ENCODE measurements around the gene MAPKAPK2.

Gene MAPKAPK2

DNA sequence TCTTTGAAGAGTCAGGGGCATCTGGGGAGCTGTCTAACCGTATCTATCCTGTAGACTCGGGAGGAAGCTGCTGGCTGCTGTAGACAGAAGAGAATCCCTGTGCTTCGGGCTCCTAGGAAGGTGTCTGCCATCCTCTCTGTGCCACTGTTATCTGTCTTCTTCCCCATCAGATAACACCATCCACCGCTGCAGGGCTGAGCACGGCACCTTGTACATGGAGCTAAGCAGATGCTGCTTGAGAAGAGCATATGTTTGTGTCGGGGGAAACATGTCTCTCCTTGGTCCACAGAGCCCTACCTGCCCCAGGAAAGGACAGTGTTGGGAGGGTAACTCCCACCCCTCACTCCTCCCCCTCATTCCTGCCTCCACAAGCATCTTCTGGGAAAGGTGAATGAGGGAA, 1.4 kb upstream of the MAPKAPK2 start:
- DNase-seq (ENCODE audit: low read depth, low spot score): no peak

DNA sequence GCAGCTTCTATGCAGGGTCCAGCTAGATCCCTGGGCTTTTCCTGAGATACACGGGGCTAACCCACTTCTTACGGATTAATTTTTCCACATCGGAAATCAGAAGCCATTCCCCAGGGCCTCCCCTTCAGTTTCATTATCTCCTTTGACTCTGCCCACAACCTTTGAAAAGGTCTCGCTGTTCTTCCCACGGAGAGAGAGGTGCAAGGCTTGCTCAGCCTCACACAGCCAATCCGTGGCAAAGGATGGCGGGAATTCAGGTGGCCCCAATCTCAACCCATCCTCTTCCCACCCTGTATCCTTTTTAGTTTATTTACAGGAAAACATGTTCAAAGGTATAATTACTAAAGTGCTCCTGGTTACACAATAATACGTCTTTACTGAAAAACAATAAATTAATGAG, 702 bp upstream of the MAPKAPK2 start:
- no peak for DNase-seq (ENCODE audit: low read depth, low spot score)

DNA sequence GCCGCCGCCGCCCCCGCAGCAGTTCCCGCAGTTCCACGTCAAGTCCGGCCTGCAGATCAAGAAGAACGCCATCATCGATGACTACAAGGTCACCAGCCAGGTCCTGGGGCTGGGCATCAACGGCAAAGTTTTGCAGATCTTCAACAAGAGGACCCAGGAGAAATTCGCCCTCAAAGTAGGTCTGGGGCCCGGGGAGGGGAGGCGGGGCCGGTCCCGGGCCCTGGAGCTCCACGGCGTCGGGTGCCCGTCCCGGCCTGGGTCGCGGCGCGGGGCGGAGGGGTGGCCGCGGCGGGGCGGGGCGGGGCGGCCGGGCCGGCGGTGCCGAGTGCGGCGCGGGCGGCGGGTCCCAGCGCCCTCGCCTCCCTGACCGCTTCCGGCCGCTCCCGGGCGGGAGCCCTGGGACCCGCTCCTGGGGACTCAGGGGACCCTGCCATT, 646 bp downstream of the MAPKAPK2 start:
- DNase-seq (ENCODE audit: low read depth, low spot score): no peak

DNA sequence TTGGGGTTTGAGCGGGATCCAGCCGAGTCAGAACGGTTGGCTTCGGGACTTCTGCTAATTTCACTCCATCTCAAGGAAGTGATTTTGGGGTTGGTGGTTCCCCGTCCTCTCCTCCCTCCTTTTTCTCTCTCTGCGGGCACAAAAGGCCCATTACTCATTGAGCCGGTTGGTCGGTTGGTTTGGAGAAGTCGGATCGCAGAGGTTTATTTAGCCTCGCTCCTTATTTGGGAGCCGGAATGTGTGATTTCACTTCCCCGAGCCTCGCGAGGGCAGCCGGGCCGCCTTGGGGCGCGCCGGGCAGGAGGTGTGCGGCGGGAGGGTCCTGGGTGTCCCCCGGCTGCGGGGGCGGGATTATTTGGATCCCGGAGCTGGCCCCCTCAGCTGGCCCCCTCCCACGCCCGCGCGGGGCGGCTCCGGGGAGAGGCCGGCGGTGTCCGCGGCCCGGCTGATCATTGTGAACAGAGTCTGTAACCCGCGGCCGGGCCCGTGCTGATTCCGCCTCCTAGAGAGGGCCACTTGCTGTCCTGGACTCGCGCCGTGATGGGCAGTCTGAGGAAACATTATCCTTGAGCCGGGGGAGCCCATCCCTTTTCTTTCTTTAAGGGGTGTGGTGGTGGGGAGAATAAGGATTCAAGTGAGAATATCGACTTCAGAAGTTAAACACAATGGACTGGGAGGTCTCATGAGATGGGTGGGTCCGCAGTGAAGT, 1.2 kb downstream of the MAPKAPK2 start:
- no peak for DNase-seq (ENCODE audit: low read depth, low spot score)

DNA sequence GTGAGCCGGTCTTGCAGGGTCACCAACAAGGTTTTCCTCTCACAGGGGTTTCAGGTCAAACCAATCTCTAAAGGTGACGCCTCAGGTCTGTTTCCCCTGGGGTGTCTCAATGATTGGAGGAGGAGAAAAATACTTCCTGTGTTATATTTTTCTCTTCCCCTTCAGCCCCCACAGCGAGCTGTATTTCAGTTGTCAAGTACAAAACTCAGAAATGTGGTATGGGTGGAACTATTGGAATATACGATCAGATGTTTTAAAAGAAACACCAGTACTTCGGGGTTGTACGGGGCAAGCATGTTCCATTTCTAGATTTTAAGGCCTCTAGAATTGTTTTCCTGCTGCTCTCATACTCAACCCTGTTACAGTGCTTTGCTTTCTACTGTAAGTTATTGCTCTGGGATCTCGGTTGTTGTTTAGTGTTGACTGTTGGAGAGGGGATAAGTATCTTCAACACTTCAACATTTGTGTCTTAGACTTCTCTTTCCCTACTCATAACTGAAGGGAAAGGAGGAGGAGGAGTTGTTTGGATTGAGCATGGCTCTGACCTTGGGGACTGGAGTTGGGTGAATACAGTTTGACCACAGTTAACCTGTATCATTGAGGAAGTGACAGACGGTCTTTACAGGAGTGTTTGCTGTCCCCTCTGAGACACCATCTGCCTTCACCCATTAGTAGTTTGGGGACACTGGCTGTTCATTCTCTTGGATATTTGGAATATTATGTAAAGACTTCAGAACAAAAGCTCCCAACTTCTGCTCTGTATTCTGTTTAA, 2.0 kb downstream of the MAPKAPK2 start:
- DNase-seq (ENCODE audit: low read depth, low spot score): no peak

DNA sequence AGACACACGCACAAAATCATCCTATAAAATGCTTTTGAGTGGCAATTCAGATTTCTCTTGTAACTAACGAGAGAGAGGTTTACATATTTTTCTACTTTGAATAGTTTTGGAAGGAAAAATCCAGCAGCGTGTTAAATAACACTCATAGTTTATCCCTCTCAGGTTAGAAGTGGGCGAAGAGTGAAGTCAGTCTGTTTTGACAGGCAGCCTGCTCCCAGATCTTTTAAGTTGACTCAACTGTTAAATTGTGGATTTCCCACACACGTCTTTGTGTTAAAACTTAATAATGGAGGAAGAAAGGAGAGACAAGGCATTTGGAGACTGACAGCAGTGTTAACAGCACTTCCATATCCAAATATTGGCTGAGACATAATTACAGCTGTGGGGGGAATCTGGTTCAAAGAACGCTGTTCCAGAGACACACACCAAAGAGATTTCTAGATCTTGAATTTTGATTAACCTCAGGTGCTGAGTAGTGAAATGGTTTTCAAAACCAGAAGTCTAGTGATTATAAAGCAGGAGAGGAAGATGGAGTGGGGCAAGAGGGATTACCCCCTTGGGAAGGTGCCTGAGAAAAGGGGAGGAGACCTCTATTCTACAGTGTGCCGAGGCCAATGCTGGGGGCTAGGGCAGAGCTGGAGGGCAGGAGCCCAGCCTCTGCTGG, 2.7 kb downstream of the MAPKAPK2 start:
- DNase-seq (ENCODE audit: low read depth, low spot score): no peak

DNA sequence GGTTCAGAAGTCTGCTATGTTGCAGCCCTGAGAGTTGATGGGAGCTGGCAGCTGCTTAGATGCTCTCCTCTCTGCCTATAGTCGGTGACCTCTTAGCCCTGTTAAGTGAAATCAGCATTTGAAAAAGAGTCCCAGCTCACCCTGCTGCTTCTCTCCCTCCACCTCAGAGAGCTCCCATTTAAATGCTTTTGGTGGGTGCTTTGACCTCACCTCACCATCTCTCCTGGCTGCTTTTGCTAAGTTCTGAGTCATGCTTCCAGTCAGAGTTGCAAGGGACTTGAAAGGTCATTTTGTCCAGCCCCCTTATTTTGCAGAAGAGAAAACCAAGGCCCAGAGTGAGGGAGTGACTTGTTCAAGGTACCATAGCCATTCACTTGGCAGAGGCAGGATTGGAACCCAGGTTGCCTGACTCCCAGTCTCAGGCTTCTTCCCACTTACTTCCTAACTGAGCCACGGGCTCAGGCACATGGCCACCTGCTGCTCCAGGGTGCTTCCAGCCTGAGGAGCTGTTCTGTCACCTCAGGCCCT, 3.3 kb downstream of the MAPKAPK2 start:
- DNase-seq (ENCODE audit: low read depth, low spot score): no peak

DNA sequence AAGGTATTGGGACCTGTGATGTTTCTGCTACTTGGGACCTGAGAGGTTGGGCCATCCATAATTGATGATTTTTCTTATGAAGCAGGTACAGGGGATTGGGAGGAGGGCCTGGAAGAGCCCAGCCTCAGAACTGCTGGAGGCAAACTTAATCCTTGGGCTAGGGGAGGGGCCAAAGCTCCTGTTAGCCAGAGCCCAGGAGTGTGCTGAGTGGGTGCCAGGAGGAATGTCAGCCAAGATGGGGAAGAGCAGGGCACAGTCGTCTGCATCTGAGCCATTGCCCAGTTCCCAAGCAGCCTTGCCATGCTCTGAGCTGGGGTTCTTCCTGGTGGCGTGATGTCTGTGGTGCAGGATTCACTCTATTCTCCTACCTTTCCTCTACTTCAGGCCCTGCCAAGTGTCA, 5.8 kb downstream of the MAPKAPK2 start:
- no peak for DNase-seq (ENCODE audit: low read depth, low spot score)

DNA sequence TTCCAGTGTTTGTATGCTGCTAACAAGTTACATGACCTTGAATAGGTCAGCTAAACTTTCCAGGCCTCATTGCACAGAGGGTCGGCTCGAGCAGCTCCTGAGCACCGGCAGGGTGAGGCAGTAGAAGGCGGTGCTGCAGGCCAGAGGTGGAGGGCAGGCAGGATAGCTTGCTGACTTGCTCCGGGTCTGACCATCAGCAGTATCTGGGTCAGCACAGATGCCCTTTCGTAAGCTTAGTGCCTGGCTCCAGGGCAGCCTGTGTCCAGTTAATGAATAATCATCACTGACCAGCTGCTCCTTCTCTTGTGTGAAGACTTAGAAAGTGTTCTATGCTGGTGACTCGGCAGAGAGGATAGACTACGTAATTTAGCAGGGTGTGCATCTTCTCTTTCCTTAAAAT, 6.9 kb downstream of the MAPKAPK2 start:
- no peak for DNase-seq (ENCODE audit: low read depth, low spot score)

DNA sequence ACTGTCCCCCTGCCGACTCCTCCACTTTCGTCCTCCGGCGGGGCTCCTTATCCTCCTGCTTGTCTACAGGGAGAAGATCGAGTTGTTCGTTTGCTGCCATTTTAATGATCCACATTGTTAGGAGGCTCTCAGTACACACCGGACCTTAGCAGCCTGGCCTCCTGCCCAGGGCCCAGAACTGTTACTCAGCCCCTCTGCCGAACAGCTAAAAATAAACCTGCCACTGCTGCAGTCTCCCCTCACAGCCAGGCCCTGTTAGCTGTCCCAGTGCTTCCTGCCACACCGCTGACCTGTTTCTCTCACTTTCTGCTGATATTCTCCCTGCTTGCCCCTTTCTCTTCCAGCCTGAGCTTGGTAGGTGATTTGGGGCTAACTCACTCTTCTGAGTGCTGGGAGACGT, 8.3 kb downstream of the MAPKAPK2 start:
- no peak for DNase-seq (ENCODE audit: low read depth, low spot score)

DNA sequence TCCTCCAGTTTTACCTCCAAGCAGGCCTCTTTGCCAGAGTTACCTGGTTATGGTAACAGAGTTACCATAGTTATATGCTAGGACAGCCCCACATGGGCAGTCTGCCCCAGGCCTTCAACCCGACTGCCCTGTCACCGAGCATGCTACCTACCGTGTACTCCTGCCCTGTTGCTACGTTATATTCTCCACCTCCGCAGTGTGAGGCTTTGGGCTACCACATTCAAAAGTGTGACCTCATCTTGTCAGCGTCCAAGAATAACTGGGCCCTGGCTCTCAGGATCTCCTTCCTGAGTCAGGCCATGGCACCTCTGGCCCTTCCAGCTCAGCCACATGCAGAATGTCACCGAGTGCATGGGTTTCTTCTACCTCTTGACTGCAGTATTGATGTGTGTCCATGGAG, 8.9 kb downstream of the MAPKAPK2 start:
- no peak for DNase-seq (ENCODE audit: low read depth, low spot score)

DNA sequence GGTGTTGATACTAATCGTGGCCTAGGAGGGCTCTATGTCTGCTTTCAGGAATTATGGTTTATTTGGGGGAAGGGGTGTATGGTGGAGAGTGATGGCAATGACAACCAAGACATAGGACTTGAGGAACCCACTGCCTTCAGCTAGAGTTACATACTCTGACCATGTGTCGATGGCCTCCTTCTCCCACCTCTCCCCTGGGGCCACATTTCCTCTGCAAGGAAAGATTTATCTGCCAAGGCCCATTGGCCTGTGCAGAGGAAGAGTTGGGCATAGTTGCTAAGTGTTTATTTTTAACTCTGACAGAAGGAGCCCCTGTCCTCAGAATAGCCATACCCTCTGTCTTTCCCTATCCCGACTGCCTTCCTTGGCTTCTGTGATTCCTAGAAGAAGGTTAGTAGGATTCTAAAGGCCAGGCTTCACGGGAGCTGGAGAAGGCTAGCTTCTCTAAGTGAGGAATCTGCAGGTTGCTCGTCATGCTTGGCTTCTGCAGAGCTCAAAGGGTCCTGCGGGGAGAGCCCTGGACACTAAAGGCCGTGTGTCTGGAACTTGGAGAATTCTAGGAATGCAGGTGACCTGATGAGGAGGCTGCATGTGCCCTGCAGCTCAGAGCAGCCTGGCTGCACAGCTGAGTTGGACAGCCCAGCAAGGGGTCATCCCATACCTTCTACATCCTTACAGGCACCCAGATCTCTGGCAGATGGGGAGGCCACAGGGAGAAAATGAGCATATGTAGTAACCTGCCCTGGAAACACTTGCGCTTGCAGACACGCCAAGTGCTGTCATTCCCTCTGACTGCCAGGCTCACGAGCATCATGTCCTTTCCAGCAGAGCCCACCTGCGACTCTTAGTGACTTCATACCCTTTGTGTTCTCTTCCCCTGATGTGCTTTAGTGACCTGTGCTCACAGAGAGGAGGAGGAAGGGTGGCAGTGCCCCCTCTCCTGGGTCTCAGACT, 9.7 kb downstream of the MAPKAPK2 start:
- DNase-seq (ENCODE audit: low read depth, low spot score): no peak

DNA sequence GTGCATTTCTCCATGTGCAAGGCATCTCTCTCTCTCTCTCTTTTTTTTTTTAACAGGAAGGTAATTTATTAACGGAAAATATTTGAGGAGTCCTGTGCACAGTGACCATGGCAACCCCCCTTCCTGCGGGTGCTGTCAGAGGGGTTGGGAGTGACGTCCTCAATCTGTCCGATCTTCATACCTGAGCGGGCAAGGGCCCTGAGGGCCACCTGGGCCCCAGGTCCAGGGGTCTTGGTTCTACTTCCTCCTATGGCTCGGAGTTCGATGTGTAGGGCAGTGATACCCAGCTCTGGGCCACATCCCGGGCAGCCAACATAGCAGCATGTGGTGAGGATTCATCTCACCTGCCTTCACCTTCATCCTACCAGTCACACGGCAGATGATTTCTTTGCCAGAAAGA, 11.0 kb downstream of the MAPKAPK2 start:
- no peak for DNase-seq (ENCODE audit: low read depth, low spot score)

DNA sequence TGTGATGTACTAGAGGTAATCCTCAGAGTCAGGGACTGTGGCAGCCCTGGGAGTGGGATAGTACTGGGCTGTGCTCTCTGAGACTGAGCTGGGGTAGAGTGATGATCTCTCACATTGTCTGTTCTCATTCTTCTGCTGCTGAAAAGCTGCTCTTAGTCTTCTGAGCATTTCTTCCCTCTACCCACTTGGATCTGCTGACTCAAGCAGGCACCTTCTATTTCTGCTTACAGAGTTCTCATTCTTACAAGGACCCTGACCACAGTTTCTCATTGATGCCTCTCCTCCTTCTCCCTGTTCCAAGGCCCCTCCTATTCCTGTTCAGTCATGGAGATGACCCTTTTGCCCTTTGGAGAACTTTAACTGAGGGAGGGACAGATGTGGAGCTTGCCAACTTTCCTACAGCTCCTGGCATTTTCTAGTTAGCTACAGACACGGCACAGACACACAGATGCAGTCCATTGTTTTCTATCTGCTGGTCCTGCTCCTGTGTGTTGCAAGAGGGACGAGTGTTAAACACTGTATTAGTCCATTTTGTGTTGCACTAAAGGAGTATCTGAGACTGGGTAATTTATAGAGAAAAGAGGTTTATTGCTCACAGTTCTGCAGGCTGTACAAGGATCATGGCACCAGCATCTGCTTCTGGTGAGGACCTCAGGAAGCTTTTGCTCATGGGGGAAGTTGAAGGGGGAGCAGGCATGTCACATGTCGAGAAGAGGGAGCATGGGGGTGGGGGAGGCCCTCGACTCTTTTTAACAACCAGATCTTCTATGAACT, 12.3 kb downstream of the MAPKAPK2 start:
- DNase-seq (ENCODE audit: low read depth, low spot score): no peak

DNA sequence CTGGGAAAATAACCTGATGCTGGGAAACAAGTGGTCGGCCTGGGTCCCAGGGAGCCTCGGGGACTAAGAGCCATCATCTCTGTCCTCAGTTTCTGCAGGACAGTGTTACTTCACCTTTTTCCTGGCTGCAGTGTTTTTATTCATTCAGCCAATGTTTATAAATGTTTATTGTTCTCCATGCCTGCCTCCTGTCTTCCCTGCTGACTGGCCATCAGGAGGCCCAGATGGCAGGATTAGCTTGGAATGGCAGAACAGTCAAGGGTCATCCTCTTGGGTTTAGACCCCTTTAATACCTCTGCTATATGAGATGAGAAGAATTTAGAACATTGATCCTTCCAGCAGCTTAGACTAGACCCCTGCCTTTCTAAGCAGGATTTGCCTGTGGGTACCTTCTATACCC, 13.3 kb downstream of the MAPKAPK2 start:
- no peak for DNase-seq (ENCODE audit: low read depth, low spot score)

DNA sequence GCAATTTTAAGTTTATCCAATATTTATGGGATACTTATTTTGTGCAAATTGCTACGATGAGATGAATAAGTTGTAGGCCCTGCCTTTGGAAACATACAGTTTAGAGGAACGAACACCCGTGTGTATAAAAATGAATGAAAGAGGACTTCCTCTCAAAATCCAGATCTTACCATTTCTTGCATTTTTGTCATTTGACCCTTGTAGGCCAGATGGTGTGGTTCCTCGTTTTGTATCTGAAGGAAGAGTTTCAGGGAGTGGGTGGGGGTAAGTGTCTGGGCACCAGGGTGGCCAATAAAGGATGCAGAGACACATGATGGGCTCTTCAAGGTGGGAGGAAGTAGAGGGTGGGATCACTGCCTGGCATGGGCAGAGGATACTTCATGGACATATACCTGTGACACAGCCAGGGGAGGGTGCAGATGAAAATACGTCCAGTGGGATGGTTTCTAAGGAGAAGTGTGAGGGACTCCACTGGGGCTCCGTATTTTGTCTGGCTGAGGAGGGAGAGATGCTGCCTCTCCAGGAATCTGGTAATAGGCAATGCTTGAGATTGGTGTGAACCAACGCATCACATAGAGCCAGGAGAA, 14.4 kb downstream of the MAPKAPK2 start:
- no peak for DNase-seq (ENCODE audit: low read depth, low spot score)

DNA sequence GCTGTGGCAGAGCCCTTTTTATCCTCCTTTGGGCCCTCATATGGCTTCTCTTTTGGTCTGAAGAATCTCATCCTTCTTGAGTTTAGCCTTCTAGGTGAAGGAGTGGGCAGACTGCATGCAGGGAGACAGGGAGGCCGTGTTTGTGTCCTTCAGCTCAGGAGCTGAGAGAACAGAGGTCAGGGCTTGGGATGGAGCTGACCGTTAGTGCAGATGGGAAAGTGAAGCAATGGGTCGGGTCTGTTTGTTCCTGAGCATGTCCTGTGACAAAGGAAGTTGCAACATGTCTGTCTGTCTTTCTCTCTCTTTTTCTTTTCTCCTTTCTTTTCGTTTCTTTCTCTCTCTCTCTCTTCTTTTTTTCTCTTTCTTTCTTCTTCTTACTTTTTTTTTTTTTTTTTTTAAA, 14.9 kb downstream of the MAPKAPK2 start:
- DNase-seq (ENCODE audit: low read depth, low spot score): no peak

DNA sequence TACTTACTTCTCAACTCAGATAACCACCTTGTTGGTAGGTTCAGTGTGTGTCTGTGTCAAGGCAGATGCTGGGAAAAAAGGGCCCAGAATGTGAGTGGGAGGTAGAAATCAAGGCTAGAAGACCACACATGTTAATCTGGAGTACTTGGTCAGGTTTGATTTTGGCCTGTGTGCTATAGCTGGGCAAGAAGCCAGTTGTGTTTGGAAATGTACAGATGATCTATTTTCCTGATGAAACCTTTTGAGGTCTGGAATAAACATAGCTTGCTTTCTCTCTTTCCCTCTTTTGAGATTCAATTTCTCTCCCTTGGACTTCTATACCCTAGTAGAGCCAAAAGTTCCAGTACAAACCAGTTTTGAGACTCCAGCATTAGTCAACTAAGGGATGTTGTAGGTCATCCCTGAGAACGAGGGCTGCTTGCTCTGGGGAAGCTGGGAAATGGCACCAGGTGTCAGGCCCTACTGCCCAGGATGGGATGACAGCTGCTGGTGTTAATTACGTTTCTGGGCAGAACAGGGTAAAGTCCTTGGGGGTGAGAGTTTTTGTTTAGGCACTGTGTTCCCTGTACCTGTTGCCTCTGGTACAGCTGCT, 15.8 kb downstream of the MAPKAPK2 start:
- DNase-seq (ENCODE audit: low read depth, low spot score): no peak

DNA sequence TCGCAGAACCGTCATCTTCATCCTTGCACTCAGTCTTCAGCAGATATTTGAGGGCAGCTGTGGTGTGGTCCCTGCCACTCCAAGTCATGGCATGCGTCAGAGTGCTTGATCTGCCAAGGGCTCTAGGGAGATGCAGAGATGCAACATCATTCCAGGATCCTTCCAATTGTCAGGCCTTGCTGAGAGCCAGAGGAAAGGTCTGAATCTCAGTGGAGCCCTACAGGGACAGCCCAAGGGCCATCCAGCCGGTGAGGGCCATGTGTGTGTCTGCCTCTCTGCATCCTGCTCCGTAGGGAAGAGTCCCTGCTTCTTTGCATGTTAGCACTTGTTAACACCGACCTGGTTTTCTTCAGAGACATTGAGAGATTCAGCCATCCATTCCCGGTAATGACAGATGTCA, 17.6 kb downstream of the MAPKAPK2 start:
- DNase-seq (ENCODE audit: low read depth, low spot score): no peak

DNA sequence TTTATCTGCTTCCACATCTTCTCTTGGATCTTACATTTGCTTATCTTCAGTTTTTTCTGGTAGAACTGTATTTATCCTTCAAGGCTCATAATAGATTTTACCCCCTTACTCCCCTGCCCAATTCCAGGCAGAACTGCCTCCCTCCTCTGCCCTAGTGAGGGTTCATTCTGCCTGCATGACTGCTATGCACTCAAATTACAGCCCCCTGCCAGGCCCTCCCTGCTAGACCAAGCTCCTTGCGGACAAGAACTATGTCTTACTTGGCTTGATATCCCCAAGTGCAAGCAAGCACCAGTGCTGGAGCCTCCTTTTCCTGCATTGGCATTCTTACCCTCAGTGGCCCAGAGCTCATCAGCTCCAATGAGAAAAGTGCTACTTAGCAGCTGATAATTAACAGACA, 18.1 kb downstream of the MAPKAPK2 start:
- no peak for DNase-seq (ENCODE audit: low read depth, low spot score)
